SK-N-SH (cell line): ENCODE data around the gene CHEK2.

Experiments used
- CTCF ChIP-seq: fragments of 200-600 bp; sonication (generic); IDR thresholded peaks from 2 replicates; pipeline ENCODE4 v1.6.1; 2017; ENCODE audit warnings: antibody characterized with exemption, mild to moderate bottlenecking, moderate library complexity
- ELF1 ChIP-seq: IDR thresholded peaks from 2 replicates; pipeline ENCODE4 v1.4.0; 2012
- GABPA ChIP-seq: IDR thresholded peaks from 2 replicates; pipeline ENCODE4 v1.4.0; 2012; ENCODE audit warnings: low read depth, mild to moderate bottlenecking
- NRF1 ChIP-seq: IDR thresholded peaks from 2 replicates; pipeline ENCODE4 v1.6.1; 2012; ENCODE audit warnings: low read depth, mild to moderate bottlenecking, low read length
- TF ChIP-seq, protein P1 (sequence below): IDR thresholded peaks from 2 replicates; pipeline ENCODE4 v1.4.0; 2012; ENCODE audit warnings: low read depth

DNA sequence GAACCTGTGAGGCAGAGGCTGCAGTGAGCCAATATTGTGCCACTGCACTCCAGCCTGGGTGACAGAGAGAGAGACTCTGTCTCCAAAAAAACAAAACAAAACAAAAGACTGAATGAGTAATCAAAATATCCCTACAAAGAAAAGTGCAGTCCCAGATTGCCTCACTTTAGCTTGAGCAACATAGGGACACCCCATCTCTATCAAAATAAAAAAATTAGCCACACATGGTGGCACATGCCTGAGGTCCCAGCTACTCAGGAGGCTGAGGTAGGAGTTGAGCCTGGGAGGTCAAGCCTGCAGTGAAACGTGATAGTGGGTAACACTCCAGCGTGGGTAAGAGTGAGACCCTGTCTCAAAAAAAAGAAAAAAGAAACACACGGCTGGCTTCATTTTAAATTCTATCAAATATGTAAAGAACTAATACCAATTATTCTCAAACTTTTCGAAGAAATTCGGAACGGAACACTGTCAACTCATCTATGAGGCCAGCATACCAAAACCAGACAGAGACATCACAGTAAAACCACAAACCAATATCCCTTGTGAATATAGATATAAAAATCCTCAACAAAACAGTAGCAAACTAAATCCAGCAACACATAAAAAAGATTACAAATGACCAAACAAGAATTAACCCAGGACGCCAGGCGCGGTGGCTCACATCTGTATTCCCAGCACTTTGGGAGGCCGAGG, 12.9 kb downstream of the CHEK2 start:
- TF ChIP-seq CTCF (no peak), ELF1 (no peak), NRF1 (no peak), GABPA (no peak)
- TF ChIP-seq, protein P1, sequence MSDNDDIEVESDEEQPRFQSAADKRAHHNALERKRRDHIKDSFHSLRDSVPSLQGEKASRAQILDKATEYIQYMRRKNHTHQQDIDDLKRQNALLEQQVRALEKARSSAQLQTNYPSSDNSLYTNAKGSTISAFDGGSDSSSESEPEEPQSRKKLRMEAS: no peak
